Large intestine (tissue), 3 donors: ENCODE results near the gene SLC44A1. TPM values are rescaled to one million over a fixed set of nuclear protein-coding genes. Genes with fewer than 3 reads are reported as not detected.

Experiments used
- DNase-seq, 2 donors: peaks; one replicate each; pipeline versions ENCODE4 v3.0.0 to v3.0.0-alpha.2; 2013
- H3K27ac ChIP-seq: one replicate; pipeline ENCODE4 v1.5.1; 2013; ENCODE audit warnings: low read length
- H3K27me3 ChIP-seq: 2 replicates; pipeline ENCODE4 v1.6.1; 2013; ENCODE audit warnings: low read length; ENCODE audit not compliant: control insufficient read depth, insufficient read depth
- H3K36me3 ChIP-seq: 2 replicates; pipeline ENCODE4 v1.6.1; 2013; ENCODE audit warnings: low read length; ENCODE audit not compliant: control insufficient read depth, insufficient read depth
- H3K4me1 ChIP-seq: one replicate; pipeline ENCODE4 v1.6.1; 2013; ENCODE audit warnings: low read length; ENCODE audit not compliant: control insufficient read depth, insufficient read depth
- H3K4me3 ChIP-seq: one replicate; pipeline ENCODE4 v1.5.1; 2013; ENCODE audit warnings: low read length
- H3K9me3 ChIP-seq: one replicate; pipeline ENCODE4 v1.6.1; 2013; ENCODE audit warnings: mild to moderate bottlenecking, low read depth, low read length, moderate library complexity; ENCODE audit not compliant: control insufficient read depth
- WGBS: methylation state at CpG from one replicate; pipeline ENCODE4 v1.1.5; 2013; ENCODE audit warnings: low lambda C conversion rate; ENCODE audit not compliant: insufficient coverage; 5-methylcytosine and 5-hydroxymethylcytosine counted together
- polyA plus RNA-seq: library from polyadenylated mRNA; unstranded; fragments of 120-200 nt; gene quantifications from one replicate; pipeline ENCODE4 v1.2.1, GENCODE V29; 2013

Gene SLC44A1
- polyA plus RNA-seq, 1 donor: 49.8 TPM

GRCh38 chr9:105241356-105242043, 3.0 kb upstream of the SLC44A1 start:
- no peak overlapping the region for H3K4me3 ChIP-seq
- no peak for DNase-seq
- whole genome bisulfite sequencing: no CpG with 5 or more reads among the region's 4 CpGs
- H3K4me1 ChIP-seq: peaks cover 9% of the 10 kb centered on the region
- H3K36me3 ChIP-seq: no peaks in the 10 kb centered on the region
- H3K9me3 ChIP-seq: no peaks in the 10 kb centered on the region
- H3K27me3 ChIP-seq: no peaks in the 10 kb centered on the region
- no peak overlapping the region for H3K27ac ChIP-seq

GRCh38 chr9:105242062-105242461, 2.4 kb upstream of the SLC44A1 start:
- Histone ChIP-seq H3K27me3 (no peaks in the 10 kb centered on the region), H3K4me3 (no peak overlapping the region), H3K36me3 (no peaks in the 10 kb centered on the region), H3K9me3 (no peaks in the 10 kb centered on the region), H3K27ac (no peak overlapping the region), H3K4me1 (peaks cover 4% of the 10 kb centered on the region)
- DNase-seq: no peak
- no CpG with 5 or more reads among the region's 2 CpGs for WGBS

- Histone ChIP-seq H3K4me3 (no peak overlapping the region), H3K9me3 (no peaks in the 10 kb centered on the region), H3K36me3 (no peaks in the 10 kb centered on the region), H3K27me3 (no peaks in the 10 kb centered on the region), H3K4me1 (peaks cover 6% of the 10 kb centered on the region), H3K27ac (no peak overlapping the region)
- DNase-seq: no peak
- no CpG with 5 or more reads among the region's 4 CpGs for WGBS
These were observed 1.9 kb upstream of the SLC44A1 start for GRCh38 chr9:105242557-105242956.

- H3K9me3 ChIP-seq: no peaks in the 10 kb centered on the region
- H3K36me3 ChIP-seq: no peaks in the 10 kb centered on the region
- H3K27ac ChIP-seq: no peak overlapping the region
- 83% methylated on average over 1 of the region's 5 CpGs for WGBS
- no peak for DNase-seq
- peaks cover 10% of the 10 kb centered on the region for H3K4me1 ChIP-seq
- no peaks in the 10 kb centered on the region for H3K27me3 ChIP-seq
- no peak overlapping the region for H3K4me3 ChIP-seq
These were observed 1.3 kb upstream of the SLC44A1 start for GRCh38 chr9:105243015-105243686.

- H3K4me1 ChIP-seq: peaks cover 10% of the 10 kb centered on the region
- H3K9me3 ChIP-seq: no peaks in the 10 kb centered on the region
- H3K27me3 ChIP-seq: no peaks in the 10 kb centered on the region
- no peaks in the 10 kb centered on the region for H3K36me3 ChIP-seq
- H3K27ac ChIP-seq: peak overlapping the region; percentile 85
- peak in 1 of 2 donors; percentile 51 for DNase-seq
- WGBS: no CpG with 5 or more reads among the region's 48 CpGs
- peak overlapping the region; percentile 89 for H3K4me3 ChIP-seq
These were observed 230 bp downstream of the SLC44A1 start for GRCh38 chr9:105244734-105245028.

- WGBS: no CpG with 5 or more reads among the region's 57 CpGs
- Histone ChIP-seq H3K9me3 (no peaks in the 10 kb centered on the region), H3K4me1 (peaks cover 10% of the 10 kb centered on the region), H3K27me3 (no peaks in the 10 kb centered on the region), H3K27ac (peak overlapping the region; percentile 85), H3K36me3 (no peaks in the 10 kb centered on the region), H3K4me3 (peak overlapping the region; percentile 89)
- DNase-seq: peak; percentile 65 to 86
These were observed 809 bp downstream of the SLC44A1 start for GRCh38 chr9:105245029-105245890.

GRCh38 chr9:105245891-105246161, 1.4 kb downstream of the SLC44A1 start:
- no peaks in the 10 kb centered on the region for H3K36me3 ChIP-seq
- peak overlapping the region; percentile 85 for H3K27ac ChIP-seq
- WGBS: 6% methylated on average over 2 of the region's 4 CpGs
- H3K9me3 ChIP-seq: no peaks in the 10 kb centered on the region
- peaks cover 10% of the 10 kb centered on the region for H3K4me1 ChIP-seq
- DNase-seq: no peak
- H3K4me3 ChIP-seq: peak overlapping the region; percentile 89
- H3K27me3 ChIP-seq: no peaks in the 10 kb centered on the region

GRCh38 chr9:105246656-105247173, 2.3 kb downstream of the SLC44A1 start:
- Histone ChIP-seq H3K4me1 (peaks cover 18% of the 10 kb centered on the region), H3K9me3 (no peaks in the 10 kb centered on the region), H3K27ac (no peak overlapping the region), H3K36me3 (no peaks in the 10 kb centered on the region), H3K4me3 (no peak overlapping the region), H3K27me3 (no peaks in the 10 kb centered on the region)
- DNase-seq: peak in 1 of 2 donors; percentile 27
- WGBS: 100% methylated on average over 1 of the region's 5 CpGs

- DNase-seq: no peak
- Histone ChIP-seq H3K4me3 (no peak overlapping the region), H3K4me1 (peaks cover 27% of the 10 kb centered on the region), H3K36me3 (no peaks in the 10 kb centered on the region), H3K27me3 (no peaks in the 10 kb centered on the region), H3K9me3 (no peaks in the 10 kb centered on the region), H3K27ac (no peak overlapping the region)
- WGBS: no CpG with 5 or more reads among the region's 3 CpGs
These were observed 4.2 kb downstream of the SLC44A1 start for GRCh38 chr9:105248691-105249090.

GRCh38 chr9:105251133-105251532, 6.7 kb downstream of the SLC44A1 start:
- Histone ChIP-seq H3K27ac (peak overlapping the region; percentile 52), H3K9me3 (no peaks in the 10 kb centered on the region), H3K4me1 (peaks cover 27% of the 10 kb centered on the region), H3K36me3 (no peaks in the 10 kb centered on the region), H3K4me3 (no peak overlapping the region), H3K27me3 (no peaks in the 10 kb centered on the region)
- no peak for DNase-seq
- 77% methylated on average over 6 of the region's 8 CpGs for WGBS
